H1 (cell line): Measurements from ENCODE around the gene CD28. TPM values are rescaled to one million over a fixed set of nuclear protein-coding genes. Genes with fewer than 3 reads are reported as not detected.

ENCODE experiments used
- CTCF ChIA-PET: fragments of 300-600 bp; sonication (Branson Sonifier 250); formaldehyde crosslinking; loops from one replicate; lab custom pipeline; 2021; ENCODE audit not compliant: partially characterized antibody; lab: Charles Lee
- POLR2A ChIA-PET: fragments of 300-600 bp; sonication (Branson Sonifier 250); formaldehyde crosslinking; loops from one replicate; lab custom pipeline; 2021; ENCODE audit warnings: inconsistent platforms; ENCODE audit not compliant: partially characterized antibody; lab: Charles Lee
- DNase-seq, 2 experiments: peaks; one replicate each; pipeline versions ENCODE4 v3.0.0 to v3.0.0-alpha.2; 2010 to 2022; ENCODE audit warnings: low spot score in 2 of 2, low read depth in 1 of 2, mixed read lengths in 1 of 2
- FAIRE-seq: peaks from 2 replicates; lab custom pipeline; 2011; peaks lifted over from hg19 to GRCh38; lab: Jason Lieb, UNC
- H2AFZ ChIP-seq: 2 replicates; pipeline ENCODE4 v1.8.1; 2012; ENCODE audit warnings: low read length, inconsistent platforms
- H2AK5ac ChIP-seq: 2 replicates; pipeline ENCODE4 v1.6.1; 2013; ENCODE audit warnings: low read depth, low read length
- H2BK120ac ChIP-seq: replicated peaks from 2 replicates; pipeline ENCODE3; 2013; ENCODE audit warnings: low read depth, low read length, inconsistent platforms
- H2BK12ac ChIP-seq: 2 replicates; pipeline ENCODE4 v1.6.1; 2013; ENCODE audit warnings: low read depth, low read length
- H2BK15ac ChIP-seq: 2 replicates; pipeline ENCODE4 v1.6.1; 2013; ENCODE audit warnings: low read length
- H2BK20ac ChIP-seq: 2 replicates; pipeline ENCODE4 v1.6.1; 2013; ENCODE audit warnings: low read length
- H2BK5ac ChIP-seq: 2 replicates; pipeline ENCODE4 v1.6.1; 2013; ENCODE audit warnings: low read depth, low read length
- H3K14ac ChIP-seq: 2 replicates; pipeline ENCODE4 v1.6.1; 2013; ENCODE audit warnings: inconsistent platforms; ENCODE audit not compliant: insufficient read length
- H3K18ac ChIP-seq: 2 replicates; pipeline ENCODE4 v1.6.1; 2013; ENCODE audit warnings: low read length; ENCODE audit errors: extremely low read depth
- H3K23ac ChIP-seq: 2 replicates; pipeline ENCODE4 v1.6.1; 2013; ENCODE audit warnings: inconsistent platforms; ENCODE audit not compliant: insufficient read length
- H3K23me2 ChIP-seq: 2 replicates; pipeline ENCODE4 v1.6.1; 2013; ENCODE audit warnings: low read depth, low read length
- H3K27ac ChIP-seq: 2 replicates; pipeline ENCODE4 v1.6.1; 2011; ENCODE audit warnings: low read depth, low read length, inconsistent platforms
- H3K27me3 ChIP-seq, 4 experiments: replicated peaks in 1 of 4; 1 replicate in 1 of 4; 2 replicates in 3 of 4; pipeline versions ENCODE4 v1.6.1 to v1.8.1; 2011 to 2013; ENCODE audit warnings: low read length in 3 of 4, mild to moderate bottlenecking in 3 of 4, inconsistent platforms in 2 of 4, mixed read lengths in 2 of 4, moderate library complexity in 1 of 4; ENCODE audit not compliant: control insufficient read depth in 3 of 4, insufficient read depth in 3 of 4; ENCODE audit errors: extremely low read depth in 1 of 4
- H3K36me3 ChIP-seq, 4 experiments: 2 replicates each; pipeline versions ENCODE4 v1.6.1 to v1.8.1; 2011 to 2013; ENCODE audit warnings: mild to moderate bottlenecking in 4 of 4, low read length in 3 of 4, moderate library complexity in 2 of 4, control low read depth in 1 of 4, inconsistent platforms in 1 of 4; ENCODE audit not compliant: insufficient read depth in 4 of 4, control insufficient read depth in 2 of 4
- H3K4ac ChIP-seq: replicated peaks from 2 replicates; pipeline ENCODE3; 2013; ENCODE audit warnings: low read length, low read depth, mixed read lengths, inconsistent platforms; ENCODE audit not compliant: insufficient read length
- H3K4me1 ChIP-seq, 4 experiments: replicated peaks in 1 of 4; 1 replicate in 1 of 4; 2 replicates in 3 of 4; pipeline versions ENCODE4 v1.6.1 to v1.8.1; 2011 to 2013; ENCODE audit warnings: low read length in 3 of 4, inconsistent platforms in 2 of 4, mixed read lengths in 1 of 4; ENCODE audit not compliant: insufficient read depth in 4 of 4, control insufficient read depth in 3 of 4
- H3K4me2 ChIP-seq, 2 experiments: 2 replicates each; pipeline versions ENCODE4 v1.6.1 to v1.8.1; 2011 to 2013; ENCODE audit warnings: low read depth in 2 of 2, low read length in 2 of 2, control low read depth in 1 of 2, inconsistent platforms in 1 of 2, mild to moderate bottlenecking in 1 of 2; ENCODE audit not compliant: insufficient read depth in 1 of 2
- H3K4me3 ChIP-seq, 4 experiments: fragments of 200-600, 300-600 bp in 1 of 4; sonication (generic), shearing (Covaris generic), sonication (Bioruptor Twin) in 1 of 4; 2 replicates each; pipeline versions ENCODE4 v1.5.1 to v1.8.1; 2011 to 2016; ENCODE audit warnings: low read length in 4 of 4, low read depth in 3 of 4, control low read depth in 2 of 4, inconsistent platforms in 2 of 4, mild to moderate bottlenecking in 2 of 4, mixed read lengths in 1 of 4, moderate library complexity in 1 of 4; ENCODE audit not compliant: insufficient read depth in 2 of 4; ENCODE audit errors: extremely low read depth in 1 of 4
- H3K56ac ChIP-seq: replicated peaks from 2 replicates; pipeline ENCODE3; 2013; ENCODE audit warnings: low read depth, mild to moderate bottlenecking, mixed read lengths, low read length, inconsistent platforms; ENCODE audit not compliant: insufficient read length
- H3K79me1 ChIP-seq: 2 replicates; pipeline ENCODE4 v1.6.1; 2013; ENCODE audit warnings: low read depth, low read length, control low read depth
- H3K79me2 ChIP-seq, 2 experiments: 2 replicates each; pipeline versions ENCODE4 v1.6.1 to v1.8.1; 2012 to 2013; ENCODE audit warnings: low read length in 2 of 2, mild to moderate bottlenecking in 2 of 2, inconsistent platforms in 1 of 2; ENCODE audit not compliant: insufficient read depth in 2 of 2, control insufficient read depth in 1 of 2
- H3K9ac ChIP-seq, 4 experiments: replicated peaks in 1 of 4; 1 replicate in 1 of 4; 2 replicates in 3 of 4; pipeline versions ENCODE4 v1.6.1 to v1.8.1; 2011 to 2013; ENCODE audit warnings: low read depth in 3 of 4, low read length in 3 of 4, control low read depth in 2 of 4, mild to moderate bottlenecking in 2 of 4, moderate library complexity in 2 of 4, inconsistent platforms in 1 of 4; ENCODE audit errors: extremely low read depth in 1 of 4
- H3K9me3 ChIP-seq, 2 experiments: 2 replicates each; pipeline versions ENCODE4 v1.6.1 to v1.8.1; 2012 to 2013; ENCODE audit warnings: mild to moderate bottlenecking in 2 of 2, moderate library complexity in 2 of 2, control low read depth in 1 of 2, inconsistent platforms in 1 of 2, low read depth in 1 of 2, low read length in 1 of 2, mixed read lengths in 1 of 2; ENCODE audit not compliant: insufficient read depth in 2 of 2
- H4K20me1 ChIP-seq, 2 experiments: replicated peaks in 1 of 2; 2 replicates each; pipeline versions ENCODE3 to v1.8.1; 2011 to 2013; ENCODE audit warnings: inconsistent platforms in 2 of 2, low read length in 2 of 2, mild to moderate bottlenecking in 1 of 2; ENCODE audit not compliant: insufficient read depth in 2 of 2, control insufficient read depth in 1 of 2
- H4K5ac ChIP-seq: 2 replicates; pipeline ENCODE4 v1.6.1; 2013; ENCODE audit warnings: low read length, low read depth, mixed read lengths, inconsistent platforms; ENCODE audit not compliant: insufficient read length
- H4K8ac ChIP-seq: 2 replicates; pipeline ENCODE4 v1.8.0; 2013; ENCODE audit warnings: mild to moderate bottlenecking, moderate library complexity, low read length, inconsistent platforms; ENCODE audit not compliant: insufficient read depth; ENCODE audit errors: extremely low read depth
- H4K91ac ChIP-seq: replicated peaks from 2 replicates; pipeline ENCODE3; 2013; ENCODE audit warnings: low read length, mixed read lengths, inconsistent platforms; ENCODE audit not compliant: insufficient read length
- BCL11A ChIP-seq, 2 experiments: IDR thresholded peaks; one replicate each; pipeline ENCODE4 v1.6.1; 2011; ENCODE audit warnings: low read depth in 2 of 2, low read length in 2 of 2, mild to moderate bottlenecking in 2 of 2
- BRCA1 ChIP-seq: IDR thresholded peaks from 2 replicates; pipeline ENCODE4 v1.6.1; 2012; ENCODE audit warnings: low read depth, low read length, improper control_type of control experiment
- EZH2 ChIP-seq: fragments of 200-600 bp; sonication (generic); IDR thresholded peaks from 2 replicates; pipeline ENCODE4 v1.7.1; 2012; ENCODE audit warnings: low read depth, mild to moderate bottlenecking, moderate library complexity, low read length, inconsistent platforms; ENCODE audit not compliant: severe bottlenecking
- JUN ChIP-seq: IDR thresholded peaks from 2 replicates; pipeline ENCODE4 v1.6.1; 2011; ENCODE audit warnings: low read depth, mild to moderate bottlenecking, improper control_type of control experiment, low read length
- JUND ChIP-seq: IDR thresholded peaks from 2 replicates; pipeline ENCODE4 v1.6.1; 2011; ENCODE audit warnings: mild to moderate bottlenecking, improper control_type of control experiment, low read length
- KDM1A ChIP-seq: fragments of 200-600, 300-600 bp; sonication (generic); IDR thresholded peaks from 2 replicates; pipeline ENCODE4 v1.7.1; 2016; ENCODE audit warnings: mild to moderate bottlenecking, low read length, borderline replicate concordance
- KDM4A ChIP-seq: IDR thresholded peaks from one replicate; pipeline ENCODE4 v1.7.1; 2012; ENCODE audit warnings: low read depth, mild to moderate bottlenecking, moderate library complexity, low read length, inconsistent platforms; ENCODE audit not compliant: severe bottlenecking
- NANOG ChIP-seq: IDR thresholded peaks from 2 replicates; pipeline ENCODE4 v1.6.1; 2011; ENCODE audit warnings: low read length, low read depth, mild to moderate bottlenecking, inconsistent platforms; ENCODE audit not compliant: insufficient read depth, poor library complexity, severe bottlenecking
- SAP30 ChIP-seq: fragments of 300-600 bp; sonication (generic); IDR thresholded peaks from 2 replicates; pipeline ENCODE4 v1.7.1; 2012; ENCODE audit warnings: low read length, moderate library complexity, mild to moderate bottlenecking, inconsistent platforms; ENCODE audit not compliant: insufficient read depth, insufficient replicate concordance
- SIN3A ChIP-seq, 2 experiments: IDR thresholded peaks in 1 of 2; conservative IDR thresholded peaks in 1 of 2; 2 replicates each; pipeline ENCODE4 v1.6.1; 2011 to 2012; ENCODE audit warnings: low read length in 2 of 2, improper control_type of control experiment in 1 of 2, low read depth in 1 of 2, mild to moderate bottlenecking in 1 of 2
- SP1 ChIP-seq: IDR thresholded peaks from 2 replicates; pipeline ENCODE4 v1.6.1; 2011; ENCODE audit warnings: low read depth, low read length
- TAF1 ChIP-seq: IDR thresholded peaks from 2 replicates; pipeline ENCODE4 v1.6.1; 2011; ENCODE audit warnings: mild to moderate bottlenecking, low read depth, low read length
- YY1 ChIP-seq: IDR thresholded peaks from 2 replicates; pipeline ENCODE4 v1.6.1; 2011; ENCODE audit warnings: low read depth, mild to moderate bottlenecking, low read length
- WGBS, 2 experiments: shearing (Covaris generic) in 1 of 2; methylation state at CpG; one replicate each; pipeline versions ENCODE4 v1.1.6 to v1.1.7; 2013 to 2015; ENCODE audit warnings: low lambda C conversion rate in 2 of 2, mixed read lengths in 2 of 2, inconsistent platforms in 1 of 2, low coverage in 1 of 2, missing lambda C conversion rate in 1 of 2; ENCODE audit not compliant: insufficient replicate concordance in 2 of 2, insufficient coverage in 1 of 2, insufficient read length in 1 of 2; ENCODE audit errors: extremely low coverage in 1 of 2, missing lambda C conversion rate in 1 of 2; 5-methylcytosine and 5-hydroxymethylcytosine counted together
- polyA plus RNA-seq, 7 experiments: library from polyadenylated mRNA; depleted of rRNA in 3 of 7; stranded (reverse) in 5 of 7; unstranded in 2 of 7; fragments of >200 nt in 5 of 7; fragments of 200-250 nt in 2 of 7; gene quantifications; 1 replicate in 5 of 7; 2 replicates in 1 of 7; 4 replicates in 1 of 7; pipeline versions ENCODE4 v1.2.1 to v1.2.3, GENCODE V29; 2011 to 2013; ENCODE audit warnings: missing spikeins in 2 of 7, mixed read lengths in 2 of 7
- total RNA-seq: library from RNA; stranded (reverse); fragmentation: NEBNext Ultra II Directional; extraction: Animal tissue kit (Norgen Biotek cat#: 25700); gene quantifications from 2 replicates; pipeline ENCODE4 v1.2.1, GENCODE V29; 2021

The CD28 gene
- total and polyA plus RNA-seq, 2 of the 8 experiments (the other 6 are each of a cell fraction or from before 2014, with no cell fraction given): not detected

- no peak overlapping the region for H2BK5ac ChIP-seq
- H4K8ac ChIP-seq: no peak overlapping the region
- no peak overlapping the region for H3K4ac ChIP-seq
- H4K91ac ChIP-seq: no peak overlapping the region
- ChIA-PET POLR2A (no interaction called here), CTCF (interaction anchor here (0.6 kb wide), 1 partner anchor 190 kb away, joined by 4 read pairs; no protein-coding TSS in a partner anchor)
- H3K23me2 ChIP-seq: no peaks in the 10 kb centered on the region; the same call in 1 of the 2 replicates
- H3K79me2 ChIP-seq: no peaks in the 10 kb centered on the region
- no peak overlapping the region for H3K23ac ChIP-seq
- no peaks in the 10 kb centered on the region for H4K20me1 ChIP-seq
- H3K27me3 ChIP-seq: no peaks in the 10 kb centered on the region
- no peaks in the 10 kb centered on the region for H3K36me3 ChIP-seq
- no peak overlapping the region for H2BK120ac ChIP-seq
- H3K4me1 ChIP-seq: no peaks in the 10 kb centered on the region
- no peak overlapping the region for H2BK20ac ChIP-seq
- no peaks in the 10 kb centered on the region for H3K79me1 ChIP-seq
- H3K56ac ChIP-seq: no peak overlapping the region
- no peak overlapping the region for H3K14ac ChIP-seq
- H3K4me3 ChIP-seq: no peak overlapping the region
- DNase-seq (no peak), FAIRE-seq (no peak)
- H3K9me3 ChIP-seq: no peaks in the 10 kb centered on the region
- H3K27ac ChIP-seq: no peak overlapping the region
- WGBS, 2 experiments: 80% methylated on average over 1 of the region's 1 CpG; no CpG with 5 or more reads in 1 of the 2 experiments
- no peak overlapping the region for H2AK5ac ChIP-seq
- H3K18ac ChIP-seq: no peak overlapping the region
- H3K9ac ChIP-seq: no peak overlapping the region
- peak overlapping the region; percentile 38; the same call in 1 of the 2 replicates for H2AFZ ChIP-seq
- no peak overlapping the region for H2BK12ac ChIP-seq
- H2BK15ac ChIP-seq: no peak overlapping the region
- no peak overlapping the region for H3K4me2 ChIP-seq
- no peak overlapping the region for H4K5ac ChIP-seq
- no peak for TF ChIP-seq TAF1
- no peak for TF ChIP-seq EZH2
- TF ChIP-seq YY1: no peak
- TF ChIP-seq JUND: no peak
- no peak for TF ChIP-seq SP1
- TF ChIP-seq KDM4A: no peak
- no peak for TF ChIP-seq JUN
- no peak for TF ChIP-seq SAP30
- TF ChIP-seq BRCA1: no peak
- no peak for TF ChIP-seq SIN3A (conservative IDR thresholded peaks at IDR 0.05 in 1 of 2, IDR thresholded peaks at IDR 0.05 in 1 of 2; ENCODE audit: low read depth in 1 of 2, low read length in 2 of 2)
- no peak for TF ChIP-seq BCL11A (IDR thresholded peaks at IDR 0.05; ENCODE audit: low read depth in 2 of 2, low read length in 2 of 2)
- no peak for TF ChIP-seq KDM1A
- no peak for TF ChIP-seq NANOG
Observed at GRCh38 chr2:203683932-203684556, 22.4 kb upstream of the CD28 start.
